ENCODE results near the gene SETDB1.
"Not testable (repeated sequence)": the region's sequence is repeated elsewhere in the genome, so short reads cannot be mapped to it uniquely, and the experiment has no call there.

Gene SETDB1

GRCh38 chr1:150905301-150905700 is 20.9 kb upstream of the SETDB1 start:
- Histone ChIP-seq H3K27me3 (ENCODE audit: control insufficient read depth, insufficient read depth, low read length) (no peaks in the 10 kb centered on the region), H3K36me3 (ENCODE audit: control insufficient read depth, insufficient read depth, low read length) (no peaks in the 10 kb centered on the region), H3K4me1 (ENCODE audit: control insufficient read depth, insufficient read depth, low read length) (no peaks in the 10 kb centered on the region), H3K4me3 (ENCODE audit: low read length) (no peak overlapping the region), H3K9ac (ENCODE audit: low read length) (no peak overlapping the region), H3K27ac (ENCODE audit: low read depth, low read length) (no peak overlapping the region)

DNA sequence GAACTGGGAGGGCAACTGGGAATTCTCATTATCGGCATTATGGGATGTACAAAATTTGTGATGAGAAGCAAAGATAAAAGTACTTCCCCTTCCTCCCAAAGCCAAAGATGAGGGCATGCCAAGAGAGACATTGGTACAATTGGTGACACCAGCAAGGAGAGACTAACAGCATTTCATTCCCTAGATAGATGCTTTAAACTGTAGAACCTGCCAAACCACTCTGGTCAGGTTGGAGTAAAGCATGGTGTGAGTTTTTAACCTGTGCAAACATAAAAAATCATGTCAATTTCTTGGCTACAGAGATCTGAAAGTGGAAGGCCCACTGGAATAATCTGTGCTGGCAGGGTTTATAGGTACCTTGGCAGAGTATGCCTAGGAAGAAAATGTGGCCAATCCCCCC is 19.8 kb upstream of the SETDB1 start:
- no peak overlapping the region for H3K9ac ChIP-seq (ENCODE audit: low read length)
- no peak overlapping the region for H3K4me3 ChIP-seq (ENCODE audit: low read length)

DNA sequence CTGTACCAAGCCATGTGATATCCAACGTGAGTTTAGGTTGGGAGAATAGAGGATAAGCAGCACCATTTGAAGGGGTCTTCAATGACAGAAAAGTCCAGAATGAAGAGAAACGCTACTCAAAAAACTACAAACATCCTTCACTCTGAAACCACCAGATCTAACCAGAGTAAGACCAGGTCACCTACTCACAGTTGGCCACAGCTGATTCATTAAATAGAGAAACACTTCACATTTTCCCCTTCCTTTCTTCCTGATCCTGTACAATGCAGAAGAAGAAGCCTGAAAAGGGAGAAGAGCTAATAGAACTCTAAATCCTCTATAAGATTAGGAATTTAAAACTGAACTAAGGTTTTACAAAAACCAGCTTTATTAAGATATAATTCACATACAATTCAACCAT is 19.4 kb upstream of the SETDB1 start:
- Histone ChIP-seq H3K9ac (ENCODE audit: low read length) (no peak overlapping the region), H3K36me3 (ENCODE audit: control insufficient read depth, insufficient read depth, low read length) (no peaks in the 10 kb centered on the region), H3K27ac (ENCODE audit: low read depth, low read length) (no peak overlapping the region), H3K4me1 (ENCODE audit: control insufficient read depth, insufficient read depth, low read length) (no peaks in the 10 kb centered on the region), H3K27me3 (ENCODE audit: control insufficient read depth, insufficient read depth, low read length) (no peaks in the 10 kb centered on the region), H3K4me3 (ENCODE audit: low read length) (no peak overlapping the region)

More for the DNA sequence above, 19.8 kb upstream of the SETDB1 start:
- no peaks in the 10 kb centered on the region for H3K27me3 ChIP-seq (ENCODE audit: control insufficient read depth, insufficient read depth, low read length)
- no peaks in the 10 kb centered on the region for H3K36me3 ChIP-seq (ENCODE audit: control insufficient read depth, insufficient read depth, low read length)
- H3K27ac ChIP-seq (ENCODE audit: low read depth, low read length), result no peak overlapping the region
- H3K4me1 ChIP-seq (ENCODE audit: control insufficient read depth, insufficient read depth, low read length), result no peaks in the 10 kb centered on the region

GRCh38 chr1:150909585-150910180 is 16.5 kb upstream of the SETDB1 start:
- no peaks in the 10 kb centered on the region for H3K36me3 ChIP-seq (ENCODE audit: control insufficient read depth, insufficient read depth, low read length)
- H3K27ac ChIP-seq (ENCODE audit: low read depth, low read length), result no peak overlapping the region
- no peaks in the 10 kb centered on the region for H3K27me3 ChIP-seq (ENCODE audit: control insufficient read depth, insufficient read depth, low read length)
- H3K4me1 ChIP-seq (ENCODE audit: control insufficient read depth, insufficient read depth, low read length), result no peaks in the 10 kb centered on the region
- no peak overlapping the region for H3K9ac ChIP-seq (ENCODE audit: low read length)
- no peak overlapping the region for H3K4me3 ChIP-seq (ENCODE audit: low read length)

DNA sequence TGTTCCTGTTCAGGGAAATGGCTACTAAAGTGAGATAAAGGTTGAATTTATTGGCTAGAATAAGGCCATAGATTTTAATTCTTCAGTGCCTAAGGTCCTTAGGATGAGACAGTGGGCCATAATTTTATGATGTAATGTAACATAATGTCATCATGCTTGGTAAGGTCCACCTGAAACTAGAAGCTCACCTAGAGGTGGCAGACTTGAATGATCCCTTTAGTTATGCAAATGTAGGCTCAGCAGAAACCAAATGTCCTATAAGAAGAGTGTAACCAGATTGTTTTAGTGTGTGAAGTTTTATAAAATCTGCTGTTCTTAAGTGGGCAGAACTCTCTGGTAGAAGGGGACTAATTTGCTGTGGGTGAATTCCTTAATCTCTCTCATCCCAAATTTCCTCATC is 13.5 kb upstream of the SETDB1 start:
- Histone ChIP-seq H3K36me3 (ENCODE audit: control insufficient read depth, insufficient read depth, low read length) (no peaks in the 10 kb centered on the region), H3K27me3 (ENCODE audit: control insufficient read depth, insufficient read depth, low read length) (no peaks in the 10 kb centered on the region), H3K4me3 (ENCODE audit: low read length) (no peak overlapping the region), H3K9ac (ENCODE audit: low read length) (no peak overlapping the region), H3K27ac (ENCODE audit: low read depth, low read length) (no peak overlapping the region), H3K4me1 (ENCODE audit: control insufficient read depth, insufficient read depth, low read length) (no peaks in the 10 kb centered on the region)

GRCh38 chr1:150917387-150917786 is 8.8 kb upstream of the SETDB1 start:
- Histone ChIP-seq H3K4me3 (ENCODE audit: low read length) (no peak overlapping the region), H3K4me1 (ENCODE audit: control insufficient read depth, insufficient read depth, low read length) (no peaks in the 10 kb centered on the region), H3K27ac (ENCODE audit: low read depth, low read length) (no peak overlapping the region), H3K9ac (ENCODE audit: low read length) (no peak overlapping the region), H3K36me3 (ENCODE audit: control insufficient read depth, insufficient read depth, low read length) (no peaks in the 10 kb centered on the region), H3K27me3 (ENCODE audit: control insufficient read depth, insufficient read depth, low read length) (no peaks in the 10 kb centered on the region)

GRCh38 chr1:150922519-150922975 is 3.6 kb upstream of the SETDB1 start:
- Histone ChIP-seq H3K27ac (ENCODE audit: low read depth, low read length) (no peak overlapping the region), H3K36me3 (ENCODE audit: control insufficient read depth, insufficient read depth, low read length) (no peaks in the 10 kb centered on the region), H3K9ac (ENCODE audit: low read length) (no peak overlapping the region), H3K27me3 (ENCODE audit: control insufficient read depth, insufficient read depth, low read length) (no peaks in the 10 kb centered on the region), H3K4me1 (ENCODE audit: control insufficient read depth, insufficient read depth, low read length) (no peaks in the 10 kb centered on the region), H3K4me3 (ENCODE audit: low read length) (no peak overlapping the region)

DNA sequence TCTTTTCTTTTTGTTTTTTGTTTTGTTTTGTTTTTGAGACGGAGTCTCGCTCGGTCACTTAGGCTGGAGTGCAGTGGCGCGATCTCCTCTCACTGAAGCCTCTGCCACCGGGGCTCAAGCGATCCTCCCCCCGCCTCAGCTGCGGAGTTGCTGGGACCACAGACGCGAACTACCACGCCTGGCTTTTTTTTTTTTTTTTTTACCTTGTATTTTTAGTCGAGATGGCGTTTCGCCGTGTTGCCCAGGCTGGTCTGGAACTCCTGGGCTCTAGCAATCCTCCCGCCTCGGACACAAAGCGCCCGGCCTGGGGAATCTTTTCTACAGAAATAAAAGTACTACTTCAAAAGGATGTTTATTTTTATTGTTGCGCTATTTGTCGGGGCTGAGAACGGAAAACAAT is 1.1 kb upstream of the SETDB1 start:
- no peaks in the 10 kb centered on the region for H3K4me1 ChIP-seq (ENCODE audit: control insufficient read depth, insufficient read depth, low read length)
- H3K27me3 ChIP-seq (ENCODE audit: control insufficient read depth, insufficient read depth, low read length), result no peaks in the 10 kb centered on the region
- no peak overlapping the region for H3K9ac ChIP-seq (ENCODE audit: low read length)
- H3K27ac ChIP-seq (ENCODE audit: low read depth, low read length), result no peak overlapping the region
- H3K4me3 ChIP-seq (ENCODE audit: low read length), result no peak overlapping the region
- H3K36me3 ChIP-seq (ENCODE audit: control insufficient read depth, insufficient read depth, low read length), result peaks cover 6% of the 10 kb centered on the region

DNA sequence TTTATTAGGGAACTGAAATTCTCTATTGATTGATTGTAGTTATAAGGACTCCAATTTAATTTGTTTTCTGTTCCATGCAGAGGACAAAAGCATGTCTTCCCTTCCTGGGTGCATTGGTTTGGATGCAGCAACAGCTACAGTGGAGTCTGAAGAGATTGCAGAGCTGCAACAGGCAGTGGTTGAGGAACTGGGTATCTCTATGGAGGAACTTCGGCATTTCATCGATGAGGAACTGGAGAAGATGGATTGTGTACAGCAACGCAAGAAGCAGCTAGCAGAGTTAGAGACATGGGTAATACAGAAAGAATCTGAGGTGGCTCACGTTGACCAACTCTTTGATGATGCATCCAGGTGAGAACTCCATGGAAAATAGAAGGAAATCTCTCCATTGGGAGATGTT is 1.5 kb downstream of the SETDB1 start:
- Histone ChIP-seq H3K4me1 (ENCODE audit: control insufficient read depth, insufficient read depth, low read length) (no peaks in the 10 kb centered on the region), H3K27ac (ENCODE audit: low read depth, low read length) (no peak overlapping the region), H3K9ac (ENCODE audit: low read length) (no peak overlapping the region), H3K36me3 (ENCODE audit: control insufficient read depth, insufficient read depth, low read length) (peaks cover 10% of the 10 kb centered on the region), H3K4me3 (ENCODE audit: low read length) (peak overlapping the region; percentile 4), H3K27me3 (ENCODE audit: control insufficient read depth, insufficient read depth, low read length) (no peaks in the 10 kb centered on the region)

DNA sequence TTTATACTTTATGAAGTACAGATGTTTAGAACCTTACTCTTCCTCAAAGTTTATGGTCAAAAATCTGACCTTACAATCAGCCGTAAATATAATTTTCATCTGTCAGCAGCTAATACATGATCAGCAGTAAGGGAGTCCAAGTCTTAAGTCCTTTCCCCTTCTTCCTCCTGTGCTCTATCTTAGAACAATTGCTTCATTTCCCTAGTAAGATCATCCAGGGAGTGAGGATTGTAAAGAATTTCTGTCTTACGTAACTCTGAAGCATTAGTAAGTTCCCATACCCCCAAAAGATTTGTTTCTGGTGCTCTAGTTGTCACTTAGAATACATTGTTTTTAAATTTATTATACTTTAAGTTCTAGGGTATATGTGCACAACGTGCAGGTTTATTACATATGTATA is 2.1 kb downstream of the SETDB1 start:
- no peaks in the 10 kb centered on the region for H3K4me1 ChIP-seq (ENCODE audit: control insufficient read depth, insufficient read depth, low read length)
- no peak overlapping the region for H3K27ac ChIP-seq (ENCODE audit: low read depth, low read length)
- H3K4me3 ChIP-seq (ENCODE audit: low read length), result no peak overlapping the region
- H3K27me3 ChIP-seq (ENCODE audit: control insufficient read depth, insufficient read depth, low read length), result no peaks in the 10 kb centered on the region
- H3K36me3 ChIP-seq (ENCODE audit: control insufficient read depth, insufficient read depth, low read length), result peaks cover 10% of the 10 kb centered on the region
- H3K9ac ChIP-seq (ENCODE audit: low read length), result no peak overlapping the region

DNA sequence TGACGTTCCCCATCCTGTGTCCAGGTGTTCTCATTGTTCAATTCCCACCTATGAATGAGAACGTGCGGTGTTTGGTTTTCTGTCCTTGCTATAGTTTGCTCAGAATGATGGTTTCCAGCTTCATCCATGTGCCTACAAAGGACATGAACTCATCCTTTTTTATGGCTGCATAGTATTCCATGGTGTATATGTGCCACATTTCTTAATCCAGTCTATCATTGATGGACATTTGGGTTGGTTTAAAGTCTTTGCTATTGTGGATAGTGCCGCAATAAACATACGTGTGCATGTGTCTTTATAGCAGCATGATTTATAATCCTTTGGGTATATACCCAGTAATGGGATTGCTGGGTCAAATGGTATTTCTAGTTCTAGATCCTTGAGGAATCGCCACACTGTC is 2.6 kb downstream of the SETDB1 start:
- H3K4me3 ChIP-seq (ENCODE audit: low read length); H3K9ac ChIP-seq (ENCODE audit: low read length); H3K4me1 ChIP-seq (ENCODE audit: control insufficient read depth, insufficient read depth, low read length); H3K27ac ChIP-seq (ENCODE audit: low read depth, low read length); H3K27me3 ChIP-seq (ENCODE audit: control insufficient read depth, insufficient read depth, low read length): not testable (repeated sequence)
- H3K36me3 ChIP-seq (ENCODE audit: control insufficient read depth, insufficient read depth, low read length), result peaks cover 10% of the 10 kb centered on the region

DNA sequence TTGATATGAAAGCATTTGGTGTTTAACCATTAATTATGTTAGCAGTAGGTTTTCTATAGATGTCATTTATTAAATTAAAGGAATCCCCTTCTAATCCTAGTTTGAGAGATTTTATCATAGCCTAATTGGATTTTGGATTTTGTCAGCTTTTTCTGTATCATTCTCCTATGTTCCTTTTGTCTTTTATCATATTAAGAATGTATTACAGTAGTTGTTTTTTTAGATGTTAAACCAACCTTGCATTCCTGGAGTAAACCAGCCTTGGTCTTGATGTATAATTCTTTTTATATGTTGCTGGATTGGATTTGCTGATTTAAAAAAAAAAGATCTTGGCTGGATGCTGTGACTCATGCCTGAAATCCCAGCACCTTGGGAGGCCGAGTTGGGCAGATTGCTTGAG is 5.6 kb downstream of the SETDB1 start:
- no peak overlapping the region for H3K9ac ChIP-seq (ENCODE audit: low read length)
- H3K36me3 ChIP-seq (ENCODE audit: control insufficient read depth, insufficient read depth, low read length), result peaks cover 10% of the 10 kb centered on the region

DNA sequence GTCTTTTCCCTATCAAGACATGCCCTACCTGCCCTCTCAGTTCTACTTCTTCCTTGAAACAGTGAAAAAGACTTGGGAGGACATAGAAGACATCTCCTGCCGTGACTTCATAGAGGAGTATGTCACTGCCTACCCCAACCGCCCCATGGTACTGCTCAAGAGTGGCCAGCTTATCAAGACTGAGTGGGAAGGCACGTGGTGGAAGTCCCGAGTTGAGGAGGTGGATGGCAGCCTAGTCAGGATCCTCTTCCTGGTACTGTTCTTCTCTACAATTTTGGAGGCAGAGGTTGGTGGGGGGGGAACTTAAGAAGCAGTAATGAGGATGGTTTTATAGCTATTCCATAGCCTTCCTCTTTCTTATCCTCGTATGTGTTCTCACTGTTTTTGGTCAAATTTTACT is 18.7 kb downstream of the SETDB1 start:
- peaks cover 62% of the 10 kb centered on the region for H3K36me3 ChIP-seq (ENCODE audit: control insufficient read depth, insufficient read depth, low read length)
- no peaks in the 10 kb centered on the region for H3K27me3 ChIP-seq (ENCODE audit: control insufficient read depth, insufficient read depth, low read length)
- H3K4me3 ChIP-seq (ENCODE audit: low read length), result no peak overlapping the region
- no peak overlapping the region for H3K27ac ChIP-seq (ENCODE audit: low read depth, low read length)
- no peaks in the 10 kb centered on the region for H3K4me1 ChIP-seq (ENCODE audit: control insufficient read depth, insufficient read depth, low read length)
- no peak overlapping the region for H3K9ac ChIP-seq (ENCODE audit: low read length)

More for the DNA sequence above, 5.6 kb downstream of the SETDB1 start:
- Histone ChIP-seq H3K27me3 (ENCODE audit: control insufficient read depth, insufficient read depth, low read length) (no peaks in the 10 kb centered on the region), H3K27ac (ENCODE audit: low read depth, low read length) (no peak overlapping the region), H3K4me1 (ENCODE audit: control insufficient read depth, insufficient read depth, low read length) (no peaks in the 10 kb centered on the region), H3K4me3 (ENCODE audit: low read length) (no peak overlapping the region)

All from rectal smooth muscle tissue (tissue), 1 donor.